ENCODE data around the gene CST6.
"Not testable (repeated sequence)": the region's sequence is repeated elsewhere in the genome, so short reads cannot be mapped to it uniquely, and the experiment has no call there.

Gene CST6

DNA sequence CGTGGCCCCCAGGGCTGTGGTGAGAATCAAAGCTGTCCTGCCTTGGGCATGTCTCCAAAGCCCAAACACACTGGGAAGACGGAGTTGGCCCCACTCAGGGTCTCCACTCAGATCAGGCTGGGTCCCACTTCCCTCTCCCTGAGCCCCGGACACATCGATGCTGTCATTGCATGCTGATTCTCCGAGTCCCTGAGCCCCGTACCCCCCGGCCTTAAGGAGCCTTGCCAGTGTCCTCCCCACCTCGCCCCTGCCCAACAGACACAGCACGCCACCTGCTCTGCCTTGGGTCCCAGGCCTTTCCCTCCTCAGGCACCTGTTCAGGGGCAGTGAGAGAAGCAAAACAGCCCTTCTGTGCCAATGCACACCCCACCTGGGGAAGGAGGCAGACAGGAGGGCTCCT is 24.5 kb upstream of the CST6 start:
- no peak for DNase-seq

DNA sequence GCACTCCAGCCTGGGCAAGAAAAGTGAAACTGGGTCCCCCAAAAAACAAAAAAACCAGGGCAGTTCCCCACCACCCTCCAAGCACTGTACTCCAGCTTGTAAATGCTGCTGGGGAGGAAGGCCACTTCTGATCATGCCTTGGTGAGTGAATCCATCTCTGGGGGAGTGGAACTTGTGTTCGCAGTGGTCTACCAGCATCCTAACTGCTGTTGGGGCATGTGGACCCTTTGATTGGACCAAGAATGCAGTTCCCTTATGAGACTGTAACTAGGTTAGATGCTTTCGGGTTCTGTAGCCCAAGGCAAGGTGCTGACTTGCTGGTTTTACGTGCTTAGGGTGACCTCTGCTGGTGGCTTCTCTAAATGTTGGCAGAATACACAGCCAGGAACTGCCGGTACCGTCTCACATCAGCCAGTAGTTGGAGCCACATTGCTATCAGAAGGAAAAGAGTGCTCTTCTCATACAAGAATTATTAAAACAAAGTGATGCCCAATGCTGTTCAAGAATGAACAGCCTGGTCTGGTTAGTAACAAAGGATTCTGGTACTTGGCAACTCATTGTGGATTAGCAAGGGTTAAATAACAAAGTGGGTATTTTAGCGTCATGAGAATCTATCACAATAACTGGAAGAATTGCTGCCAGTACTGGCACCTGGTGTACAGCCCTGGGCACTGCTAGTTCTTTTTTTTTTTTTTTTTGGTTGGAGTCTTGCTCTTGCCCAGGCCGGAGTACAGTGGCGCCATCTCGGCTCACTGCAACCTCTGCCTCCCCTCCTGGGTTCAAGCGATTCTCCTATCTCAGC is 22.8 kb upstream of the CST6 start:
- peak; percentile 92 for DNase-seq

DNA sequence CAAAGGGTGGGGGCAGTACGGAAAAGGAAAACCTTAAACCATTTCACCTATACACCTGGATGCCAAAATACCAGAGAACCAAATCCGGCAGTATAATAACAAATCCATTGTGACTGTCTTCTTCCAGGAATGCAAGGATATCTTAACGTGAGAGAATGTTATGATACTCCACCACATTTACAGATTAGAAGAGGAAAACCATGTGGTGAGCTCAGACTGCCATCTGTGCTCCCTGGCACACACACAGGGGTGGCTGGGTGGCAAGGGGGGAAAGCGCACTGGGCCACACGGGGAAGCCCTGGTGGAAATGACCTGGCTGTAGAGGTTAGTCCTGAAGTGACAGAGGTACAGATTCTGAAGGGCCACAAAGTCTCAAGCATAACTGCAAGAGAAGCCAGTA is 19.8 kb upstream of the CST6 start:
- no peak for DNase-seq

GRCh38 chr11:65997286-65997685 is 14.5 kb upstream of the CST6 start:
- no peak for DNase-seq

GRCh38 chr11:66001942-66002647 is 9.7 kb upstream of the CST6 start, which contains the start of the genes BANF1 and EIF1AD:
BANF1 (plus strand) TSS chr11:66002503; CDS start chr11:66003251, 748 bp downstream.
EIF1AD (minus strand) TSS chr11:66002157; CDS start chr11:66000389, 1,768 bp downstream.
- peak; percentile 98 for DNase-seq

- peak; percentile 19 for DNase-seq
These were observed 9.1 kb upstream of the CST6 start for GRCh38 chr11:66002648-66003225.

DNA sequence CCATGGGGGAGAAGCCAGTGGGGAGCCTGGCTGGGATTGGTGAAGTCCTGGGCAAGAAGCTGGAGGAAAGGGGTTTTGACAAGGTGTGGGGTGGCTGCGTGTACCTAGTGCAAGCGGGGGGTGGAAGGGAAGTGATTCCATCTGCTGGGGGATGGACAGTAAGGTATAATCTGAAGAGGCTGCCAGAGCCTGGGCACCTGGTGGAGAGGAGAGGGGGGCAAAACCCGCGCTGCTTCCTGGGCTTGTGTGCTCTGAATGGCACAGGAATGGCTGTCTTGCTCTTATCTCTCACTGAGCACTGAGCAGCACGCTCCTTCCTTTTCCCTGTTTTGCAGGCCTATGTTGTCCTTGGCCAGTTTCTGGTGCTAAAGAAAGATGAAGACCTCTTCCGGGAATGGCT is 8.5 kb upstream of the CST6 start:
- no peak for DNase-seq

DNA sequence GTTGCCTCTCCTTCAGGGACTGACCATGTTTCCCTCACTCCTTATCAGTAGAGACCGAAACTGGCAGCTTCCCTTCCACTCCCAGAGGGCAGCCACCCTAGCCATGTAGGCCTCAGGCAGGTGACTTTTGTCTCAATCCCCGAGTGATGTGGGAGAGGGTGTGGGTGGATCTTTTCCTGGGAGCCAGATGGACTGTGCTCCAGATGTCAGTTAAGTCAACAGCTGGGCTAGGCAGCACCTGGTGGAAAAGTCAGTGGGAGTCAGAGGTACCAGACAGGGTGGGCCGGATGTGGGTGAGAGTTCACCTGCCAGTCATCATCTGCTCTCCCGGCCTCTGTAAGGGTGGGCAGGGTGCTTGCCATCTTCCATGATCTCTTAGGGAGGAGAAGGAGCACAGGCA is 7.6 kb upstream of the CST6 start:
- no peak for DNase-seq

DNA sequence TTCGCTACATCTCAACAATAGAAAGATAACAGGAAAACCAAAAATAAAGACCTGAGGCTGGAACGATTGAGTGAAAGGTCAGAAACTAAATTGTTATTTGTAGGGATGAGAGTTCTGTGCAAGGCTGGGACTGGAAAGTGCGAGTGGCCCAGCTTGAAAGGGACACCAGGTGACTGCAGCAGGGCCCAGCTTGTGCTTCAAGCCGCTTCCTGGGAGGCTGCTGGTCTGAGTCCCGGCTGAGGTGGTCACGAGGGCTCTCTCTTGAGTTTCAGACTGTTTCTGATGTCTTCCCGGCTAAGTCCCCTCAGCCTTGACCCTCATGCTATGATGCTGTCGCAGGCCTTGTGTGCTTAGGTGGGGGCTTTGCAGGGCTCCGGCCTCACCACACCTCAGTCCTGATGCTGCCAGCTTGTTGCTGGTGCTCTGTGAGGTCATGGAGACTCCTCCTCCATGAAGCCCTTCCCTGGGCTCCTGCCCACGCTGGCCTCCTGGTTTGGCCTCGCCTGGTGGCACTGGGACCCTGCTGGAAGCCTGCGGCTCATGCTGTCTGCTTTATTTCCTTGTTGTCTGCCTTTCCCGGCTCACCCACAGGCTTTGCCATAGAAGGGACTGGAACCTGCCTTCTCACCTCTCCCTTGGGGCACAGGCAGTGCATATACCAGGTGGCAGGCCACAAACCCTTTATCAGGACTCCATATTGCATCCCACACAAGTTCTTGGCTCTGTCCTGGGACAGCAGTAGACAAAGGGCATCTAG is 5.5 kb upstream of the CST6 start:
- DNase-seq: no peak

DNA sequence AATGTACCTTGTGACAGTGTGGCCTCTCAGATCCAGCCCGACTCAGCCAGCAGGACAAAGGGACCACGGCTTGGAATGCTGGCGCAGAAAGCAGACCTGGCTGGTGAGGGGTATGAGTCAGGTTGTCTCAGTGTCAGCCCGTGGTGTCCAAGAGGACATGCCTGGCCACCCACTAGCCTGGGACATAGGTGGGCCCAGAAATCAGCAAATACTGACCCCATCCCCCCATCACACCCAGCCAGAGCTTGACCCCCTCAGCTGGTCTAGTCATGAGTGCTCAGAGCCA is 5.0 kb upstream of the CST6 start:
- no peak for DNase-seq

DNA sequence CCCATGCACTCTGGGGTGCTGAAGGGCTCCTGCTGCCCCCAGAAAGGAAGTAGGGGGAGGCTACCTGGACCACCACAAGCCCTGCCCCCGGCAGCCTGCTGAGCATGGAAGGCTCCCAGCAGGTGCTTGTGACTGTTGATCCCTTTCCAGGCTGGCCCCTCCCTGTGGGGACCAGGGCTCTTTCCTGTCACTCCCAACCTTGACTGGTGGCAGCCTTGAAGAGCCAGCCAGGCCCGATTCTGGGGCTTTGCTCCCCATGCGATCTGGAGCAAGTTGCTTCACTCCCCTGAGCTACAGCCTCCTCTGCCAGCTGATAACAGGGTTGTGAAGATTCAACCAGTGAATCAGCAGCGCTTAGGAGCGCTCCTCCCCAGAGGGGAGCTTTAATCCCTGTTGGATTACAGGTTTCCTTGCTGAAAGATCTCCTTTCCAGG is 4.6 kb upstream of the CST6 start:
- DNase-seq: no peak

GRCh38 chr11:66008095-66008467 is 3.7 kb upstream of the CST6 start:
- DNase-seq: no peak

DNA sequence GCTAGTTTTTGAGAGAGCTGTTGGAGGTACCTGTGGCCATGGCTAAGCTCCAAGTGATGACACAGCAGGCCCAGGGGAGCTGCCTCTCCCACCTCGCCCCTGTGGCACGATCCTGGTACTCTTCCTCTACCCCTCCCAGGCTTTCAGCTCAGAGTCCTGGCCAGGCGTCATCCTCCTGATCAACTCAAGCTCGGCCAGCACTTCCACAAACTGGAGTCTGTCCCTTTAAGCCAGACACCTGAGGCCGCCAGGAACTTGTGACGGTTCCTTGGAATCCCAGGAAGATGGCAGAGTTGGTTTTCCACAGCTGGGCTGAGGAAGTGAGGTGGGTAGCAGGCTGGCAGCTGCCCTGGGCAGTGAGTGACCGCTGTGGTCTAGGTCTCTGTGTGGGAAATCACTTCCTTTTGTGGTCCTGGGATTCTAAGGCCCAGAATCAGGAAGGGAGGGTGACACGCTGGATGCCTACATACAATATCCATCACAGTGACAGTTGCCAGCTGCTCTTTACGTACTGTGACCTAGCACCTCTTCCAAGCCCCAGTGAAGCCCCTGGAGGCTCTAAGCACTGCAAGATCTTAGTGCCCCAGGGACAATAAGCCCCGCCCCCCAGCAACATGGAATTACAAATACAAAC is 3.2 kb upstream of the CST6 start:
- DNase-seq: no peak

DNA sequence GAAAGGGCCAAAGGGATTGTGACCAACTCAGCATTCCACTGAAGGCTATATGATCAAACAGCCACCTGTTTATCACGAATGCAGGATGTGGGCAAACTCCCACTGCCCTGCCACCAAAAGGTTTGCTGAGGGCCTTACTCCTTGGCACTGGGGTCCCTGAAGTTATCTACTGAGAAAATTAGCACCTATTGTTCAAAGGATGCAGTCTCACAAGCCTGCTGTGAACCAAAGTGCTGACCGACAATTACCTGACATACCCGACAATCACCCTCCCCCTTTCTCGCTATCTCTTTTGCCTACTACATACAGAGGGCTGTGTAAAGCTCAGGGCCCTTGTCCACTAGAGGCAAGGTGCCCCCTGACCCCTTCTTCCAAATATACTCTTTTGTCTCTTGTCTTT is 1.8 kb upstream of the CST6 start:
- not testable (repeated sequence) for DNase-seq

- DNase-seq: peak; percentile 63
These were observed 496 bp upstream of the CST6 start for GRCh38 chr11:66011239-66011784.

- no peak for DNase-seq
These were observed 650 bp downstream of the CST6 start for GRCh38 chr11:66012371-66012945.

DNA sequence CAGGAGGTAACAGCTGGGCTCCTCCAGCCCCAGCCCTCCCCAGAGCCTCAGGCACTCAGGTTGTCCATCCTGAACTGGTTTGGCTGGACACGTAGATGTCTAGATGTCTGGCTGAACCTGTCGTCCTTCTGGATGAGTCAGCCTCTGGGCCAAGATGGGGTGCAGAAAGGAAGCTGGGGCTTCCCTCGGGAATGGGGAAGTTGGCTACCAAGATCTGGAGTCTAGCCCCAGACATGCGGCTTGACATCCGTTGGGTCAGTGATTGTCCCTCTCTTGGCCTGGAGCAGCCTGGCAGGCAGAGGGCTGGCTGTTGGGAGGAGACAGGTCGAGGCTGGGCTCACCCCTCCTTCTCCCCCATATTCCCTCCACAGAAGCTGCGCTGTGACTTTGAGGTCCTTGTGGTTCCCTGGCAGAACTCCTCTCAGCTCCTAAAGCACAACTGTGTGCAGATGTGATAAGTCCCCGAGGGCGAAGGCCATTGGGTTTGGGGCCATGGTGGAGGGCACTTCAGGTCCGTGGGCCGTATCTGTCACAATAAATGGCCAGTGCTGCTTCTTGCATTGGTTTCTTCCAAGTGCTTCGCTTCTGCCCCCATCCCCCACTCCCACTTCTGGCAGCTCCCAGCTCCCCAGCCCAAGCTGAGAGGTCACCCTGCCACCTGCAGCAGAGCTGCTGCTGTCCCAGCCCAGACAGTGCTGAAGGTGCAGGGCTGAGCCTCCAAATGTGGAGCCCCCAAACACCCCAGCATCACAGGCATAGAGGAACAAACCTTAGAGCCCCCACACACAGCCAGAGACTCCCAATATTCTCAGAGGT is 1.3 kb downstream of the CST6 start:
- no peak for DNase-seq

DNA sequence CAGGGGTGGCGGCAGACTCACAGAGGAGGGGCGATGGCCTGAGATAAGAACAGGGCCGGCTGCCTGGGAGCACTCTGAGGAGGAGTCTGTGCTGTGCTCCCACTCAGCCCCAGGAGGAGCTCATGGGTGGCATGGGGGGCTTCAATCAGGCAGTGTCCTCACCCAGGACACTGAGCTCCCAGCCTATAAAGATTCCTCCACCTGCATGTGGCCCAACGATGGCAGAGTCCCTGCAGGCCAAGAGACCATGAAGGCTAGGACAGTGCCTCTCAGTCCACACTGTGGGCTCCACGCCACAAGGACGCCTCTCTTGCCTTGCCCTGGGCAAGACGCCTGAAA is 1.9 kb downstream of the CST6 start:
- no peak for DNase-seq

GRCh38 chr11:66014804-66015453 is 3.1 kb downstream of the CST6 start:
- DNase-seq: no peak

- peak; percentile 53 for DNase-seq
These were observed 3.7 kb downstream of the CST6 start for GRCh38 chr11:66015454-66015881.

Measured in fibroblast of skin of right biceps (primary cell).